DOHH2 (cell line): ENCODE data around the gene UBL3.

Experiments
- EZH2phosphoT487 ChIP-seq: fragments of 200-600 bp; sonication (generic); IDR thresholded peaks from 2 replicates; pipeline ENCODE4 v1.6.1; 2017; ENCODE audit warnings: borderline replicate concordance, mild to moderate bottlenecking, antibody characterized with exemption, low read length, moderate library complexity, mixed read lengths
- TF ChIP-seq, protein P1 (sequence below): fragments of 200-600 bp; sonication (generic); IDR thresholded peaks from one replicate; pipeline ENCODE4 v1.5.1; 2014; ENCODE audit warnings: antibody characterized with exemption, mild to moderate bottlenecking, low read depth, low read length; ENCODE audit not compliant: poor library complexity, severe bottlenecking

DNA sequence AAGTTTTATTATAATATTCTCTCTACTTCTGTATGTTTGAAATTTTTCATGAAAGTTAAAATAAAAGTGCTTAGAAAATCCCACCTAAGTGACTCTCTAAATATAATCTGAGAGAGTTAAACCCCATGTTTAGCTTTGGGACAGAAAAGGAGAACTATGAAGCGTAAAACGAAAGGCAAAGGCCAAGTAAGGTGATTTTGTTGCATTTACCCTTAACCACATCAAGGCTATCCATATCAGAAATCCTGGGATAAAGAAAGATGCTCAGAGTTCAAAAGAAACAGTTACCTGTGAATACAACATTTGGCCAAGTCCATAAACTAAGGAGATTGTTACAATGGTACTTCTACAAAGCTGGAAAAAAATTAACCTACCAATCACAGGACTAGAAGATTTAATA, 31.3 kb downstream of the UBL3 start:
- TF ChIP-seq EZH2phosphoT487 = no peak
- TF ChIP-seq, protein P1, sequence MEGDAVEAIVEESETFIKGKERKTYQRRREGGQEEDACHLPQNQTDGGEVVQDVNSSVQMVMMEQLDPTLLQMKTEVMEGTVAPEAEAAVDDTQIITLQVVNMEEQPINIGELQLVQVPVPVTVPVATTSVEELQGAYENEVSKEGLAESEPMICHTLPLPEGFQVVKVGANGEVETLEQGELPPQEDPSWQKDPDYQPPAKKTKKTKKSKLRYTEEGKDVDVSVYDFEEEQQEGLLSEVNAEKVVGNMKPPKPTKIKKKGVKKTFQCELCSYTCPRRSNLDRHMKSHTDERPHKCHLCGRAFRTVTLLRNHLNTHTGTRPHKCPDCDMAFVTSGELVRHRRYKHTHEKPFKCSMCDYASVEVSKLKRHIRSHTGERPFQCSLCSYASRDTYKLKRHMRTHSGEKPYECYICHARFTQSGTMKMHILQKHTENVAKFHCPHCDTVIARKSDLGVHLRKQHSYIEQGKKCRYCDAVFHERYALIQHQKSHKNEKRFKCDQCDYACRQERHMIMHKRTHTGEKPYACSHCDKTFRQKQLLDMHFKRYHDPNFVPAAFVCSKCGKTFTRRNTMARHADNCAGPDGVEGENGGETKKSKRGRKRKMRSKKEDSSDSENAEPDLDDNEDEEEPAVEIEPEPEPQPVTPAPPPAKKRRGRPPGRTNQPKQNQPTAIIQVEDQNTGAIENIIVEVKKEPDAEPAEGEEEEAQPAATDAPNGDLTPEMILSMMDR = no peak
